GM21619 (cell line): Measurements from ENCODE around the gene ZNF521.

Experiments used
- ATAC-seq: cut with Tn5 transposase; IDR thresholded peaks from one replicate; pipeline ENCODE4 v1.9.1; 2021; ENCODE audit not compliant: unreplicated experiment

The ZNF521 gene

GRCh38 chr18:25340762-25341161, 11.2 kb downstream of the ZNF521 start:
- ATAC-seq = no peak

- no peak for ATAC-seq
Measured at GRCh38 chr18:25335676-25336075, 16.3 kb downstream of the ZNF521 start.

DNA sequence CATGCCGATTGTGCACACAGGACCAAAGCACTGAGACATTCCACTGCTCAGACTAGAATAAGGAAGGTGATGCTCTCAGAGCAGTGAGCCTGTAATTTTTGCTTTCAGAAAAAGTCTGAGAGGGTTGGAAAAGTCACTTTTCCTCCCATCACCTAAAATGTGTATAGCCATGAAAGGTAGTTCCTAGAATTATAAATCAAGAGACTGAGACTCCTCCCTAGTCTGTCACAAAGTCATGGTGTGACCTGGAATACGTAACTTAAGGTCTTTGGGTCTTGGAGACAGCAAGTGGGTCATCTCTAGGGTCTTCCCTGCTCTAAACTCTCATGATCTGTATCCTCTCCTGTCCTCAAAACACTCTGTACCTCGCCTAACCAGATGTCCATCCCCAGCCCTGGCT, 16.9 kb downstream of the ZNF521 start:
- ATAC-seq = no peak

- ATAC-seq = no peak
Measured at GRCh38 chr18:25334588-25334987, 17.4 kb downstream of the ZNF521 start.

- ATAC-seq = no peak
Measured at GRCh38 chr18:25332002-25332401, 20.0 kb downstream of the ZNF521 start.

DNA sequence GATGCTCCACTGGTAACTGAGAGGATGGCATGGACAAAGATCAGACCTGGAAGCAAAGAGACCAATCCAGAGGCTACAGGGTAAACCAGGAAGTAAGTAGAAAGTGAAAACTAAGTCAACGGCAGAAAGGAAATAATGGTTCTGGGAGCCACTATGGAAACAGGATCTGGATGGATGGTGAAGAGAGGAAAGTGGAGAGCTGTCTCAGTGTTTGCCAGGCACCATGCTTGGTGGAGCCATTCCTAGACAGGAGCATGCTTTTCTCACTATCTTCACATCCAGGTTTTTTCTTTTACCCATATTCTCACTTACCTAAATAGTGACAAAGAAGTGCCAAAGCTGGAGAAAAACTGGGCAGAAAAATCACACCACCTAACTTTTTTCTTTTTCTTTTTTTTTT, 22.2 kb downstream of the ZNF521 start:
- ATAC-seq = no peak

- ATAC-seq = no peak
Measured at GRCh38 chr18:25327584-25327983, 24.4 kb downstream of the ZNF521 start.

DNA sequence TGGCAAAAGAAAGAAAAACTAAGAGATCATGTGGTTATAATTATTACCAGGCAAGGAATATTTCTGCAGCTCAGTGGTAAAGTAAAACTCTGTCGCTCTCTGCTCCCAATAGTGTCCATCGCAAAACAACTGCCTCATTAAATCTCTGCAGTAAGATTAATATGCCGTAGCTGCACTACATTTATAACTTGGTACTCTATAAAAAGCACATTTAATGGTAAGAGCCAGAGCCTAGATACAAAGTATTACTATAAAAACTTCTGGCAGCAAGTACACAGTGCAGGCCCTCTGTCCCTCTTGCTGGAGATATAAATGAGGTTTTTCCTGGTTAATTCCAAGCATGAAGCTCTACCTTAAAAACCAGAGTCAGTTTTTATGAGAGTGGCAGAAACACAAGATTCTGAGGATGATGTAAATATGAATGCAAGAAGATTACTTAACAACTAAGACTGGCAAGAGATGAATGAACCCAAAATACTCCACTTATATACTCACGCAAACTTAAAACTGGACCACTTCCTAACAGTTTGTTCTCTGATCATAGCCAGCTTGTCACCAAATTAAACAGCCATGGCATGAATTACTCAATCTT, 25.5 kb downstream of the ZNF521 start:
- no peak for ATAC-seq

DNA sequence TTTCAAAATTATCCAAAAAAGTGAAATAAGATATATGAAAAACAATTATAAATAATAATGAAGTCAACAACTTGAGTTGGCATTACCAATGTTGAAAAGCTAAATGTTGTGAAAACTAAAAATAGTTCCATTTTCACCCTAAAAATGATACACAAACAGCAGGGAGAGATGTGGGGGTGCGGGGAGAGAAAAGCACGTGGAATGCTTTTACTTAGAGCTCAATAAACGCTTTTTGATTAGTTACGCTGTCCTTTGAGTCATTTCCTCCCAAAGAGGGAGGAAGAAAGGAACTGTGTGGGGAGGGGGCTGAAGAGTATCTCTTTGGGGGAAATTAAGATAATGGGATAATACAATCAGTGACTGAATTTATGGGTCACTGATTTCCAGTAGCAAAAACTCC, 29.2 kb downstream of the ZNF521 start:
- no peak for ATAC-seq

GRCh38 chr18:25316381-25317018, 35.5 kb downstream of the ZNF521 start:
- ATAC-seq = no peak

DNA sequence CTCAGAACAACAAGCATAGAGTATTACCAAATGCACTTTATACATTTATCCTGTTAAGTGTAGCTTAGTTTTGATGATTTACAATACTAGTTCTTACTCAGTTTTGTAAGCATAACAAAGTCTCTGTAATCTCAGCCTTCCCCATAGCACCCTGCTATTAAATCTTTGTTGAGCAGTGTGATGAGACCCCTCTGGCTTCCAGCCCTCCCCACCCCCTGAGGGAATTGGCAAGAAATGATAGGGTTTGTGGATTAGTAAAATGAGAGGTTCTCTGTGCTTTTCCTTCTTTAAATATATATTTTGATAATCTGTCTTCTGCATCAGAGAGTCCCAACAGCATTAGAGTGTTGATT, 37.2 kb downstream of the ZNF521 start:
- no peak for ATAC-seq

- ATAC-seq = no peak
Measured at GRCh38 chr18:25314151-25314837, 37.7 kb downstream of the ZNF521 start.

- ATAC-seq = no peak
Measured at GRCh38 chr18:25313268-25313667, 38.7 kb downstream of the ZNF521 start.

DNA sequence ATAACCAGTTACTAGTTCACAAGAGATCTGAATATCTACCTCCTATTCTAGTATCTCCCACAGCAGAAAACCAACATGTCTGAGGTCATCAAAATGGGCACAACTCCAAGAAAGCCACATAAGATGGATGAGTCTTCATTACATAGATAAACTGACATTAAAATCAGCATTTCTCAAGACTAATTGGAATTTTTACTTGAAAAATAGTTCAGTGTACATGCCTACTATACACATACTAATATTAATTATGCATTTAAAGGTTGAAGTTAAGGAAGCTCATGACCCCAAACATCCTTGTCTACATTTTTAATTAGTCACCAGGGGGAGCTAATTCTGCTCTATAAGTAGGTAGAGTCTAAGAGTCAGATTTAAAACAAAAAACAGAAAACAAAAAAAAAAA, 41.9 kb downstream of the ZNF521 start:
- ATAC-seq = no peak

DNA sequence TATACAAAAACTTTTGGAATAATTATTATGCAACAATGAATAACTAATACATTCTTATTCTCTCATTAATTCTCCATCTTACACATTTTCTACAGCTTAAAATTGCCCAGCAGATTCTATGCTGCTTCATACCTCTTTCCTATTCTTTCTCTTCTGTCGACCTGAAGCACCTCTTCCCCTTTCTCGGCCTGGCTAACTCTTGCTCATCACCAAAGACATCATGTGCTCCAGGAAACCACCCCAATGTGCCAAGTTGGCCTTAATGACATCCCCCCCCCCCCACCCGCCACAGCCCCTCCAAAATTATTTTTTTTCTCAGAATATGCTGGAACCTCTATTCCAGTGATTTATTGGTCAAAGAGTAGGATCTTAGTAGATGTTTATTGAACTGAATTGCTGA, 43.6 kb downstream of the ZNF521 start:
- ATAC-seq = no peak

DNA sequence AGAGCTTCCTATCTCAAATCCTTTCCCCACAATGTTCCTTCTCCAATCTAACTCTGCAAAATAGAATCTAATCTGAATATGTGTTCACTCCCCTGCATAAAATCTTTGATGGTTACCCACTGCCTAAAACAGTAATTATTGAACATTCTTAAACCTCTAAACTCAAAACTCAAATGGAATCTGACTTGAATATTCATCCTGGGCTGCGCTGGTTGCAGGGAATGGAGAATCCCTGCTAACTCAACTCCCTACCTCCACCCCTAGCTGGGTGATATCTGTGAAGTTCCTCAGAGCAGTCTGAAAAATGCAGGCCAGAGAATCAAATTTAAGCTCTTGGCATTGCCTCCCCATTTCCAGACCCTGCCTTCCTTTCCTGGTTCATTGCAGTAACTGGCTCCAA, 44.8 kb downstream of the ZNF521 start:
- no peak for ATAC-seq

GRCh38 chr18:25306671-25307070, 45.3 kb downstream of the ZNF521 start:
- ATAC-seq = no peak

GRCh38 chr18:25305584-25305983, 46.4 kb downstream of the ZNF521 start:
- ATAC-seq = no peak

DNA sequence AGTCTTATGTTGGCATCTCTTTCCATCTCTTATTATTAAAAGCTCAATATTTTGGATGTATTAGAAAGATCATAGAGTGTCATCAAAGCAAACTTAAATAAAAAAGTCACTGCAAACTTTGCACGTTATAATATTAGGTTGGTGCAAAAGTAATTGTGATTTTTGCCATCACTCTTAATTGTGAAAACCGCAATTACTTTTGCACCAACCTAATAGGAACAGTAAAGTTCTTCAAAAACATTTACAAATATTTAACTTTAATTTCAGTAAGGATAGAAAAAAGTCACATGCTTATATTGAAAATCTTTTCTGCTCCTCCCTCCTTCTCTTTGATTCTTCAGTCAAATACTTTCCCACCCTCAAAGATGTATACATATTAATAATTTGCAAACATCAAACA, 51.5 kb downstream of the ZNF521 start:
- no peak for ATAC-seq

DNA sequence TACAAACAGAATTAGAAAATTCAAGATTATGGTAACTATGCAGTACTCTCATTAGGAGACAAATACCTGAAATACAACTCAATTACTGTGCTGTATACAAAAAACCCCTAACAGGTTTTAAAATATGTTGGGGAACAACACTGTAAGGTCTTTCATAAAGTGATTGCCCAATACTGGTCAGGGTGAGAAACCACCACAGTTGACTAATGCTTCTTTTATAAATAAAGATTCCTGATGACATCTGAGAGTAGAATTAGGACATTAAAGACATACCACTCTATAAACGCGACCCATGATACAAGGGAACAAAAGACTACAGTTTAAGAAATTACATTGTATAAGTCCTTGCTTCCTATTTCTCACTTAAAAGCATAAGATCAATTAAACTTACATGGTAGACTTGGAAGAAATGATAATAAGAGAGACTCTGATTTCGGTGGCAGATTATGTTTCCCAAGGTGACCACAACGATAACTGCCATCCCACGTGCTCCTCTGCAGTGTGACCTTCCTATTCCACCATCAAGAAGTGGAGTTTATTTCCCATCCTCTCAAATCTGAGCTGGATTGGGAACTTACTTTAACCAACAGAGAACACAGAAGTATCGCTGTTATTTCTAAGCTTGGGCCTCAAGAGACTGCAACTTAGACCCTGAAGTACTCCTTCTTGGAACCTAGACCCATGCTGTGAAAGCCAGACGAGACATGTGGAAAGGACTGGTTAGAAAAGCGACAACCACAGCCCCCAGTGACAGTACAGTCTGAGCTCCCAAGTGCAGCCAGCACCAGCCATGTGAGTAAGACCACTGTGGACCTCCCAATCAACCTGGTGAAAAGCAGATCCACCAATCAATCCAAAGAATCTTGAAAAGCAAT, 52.3 kb downstream of the ZNF521 start:
- ATAC-seq = no peak

DNA sequence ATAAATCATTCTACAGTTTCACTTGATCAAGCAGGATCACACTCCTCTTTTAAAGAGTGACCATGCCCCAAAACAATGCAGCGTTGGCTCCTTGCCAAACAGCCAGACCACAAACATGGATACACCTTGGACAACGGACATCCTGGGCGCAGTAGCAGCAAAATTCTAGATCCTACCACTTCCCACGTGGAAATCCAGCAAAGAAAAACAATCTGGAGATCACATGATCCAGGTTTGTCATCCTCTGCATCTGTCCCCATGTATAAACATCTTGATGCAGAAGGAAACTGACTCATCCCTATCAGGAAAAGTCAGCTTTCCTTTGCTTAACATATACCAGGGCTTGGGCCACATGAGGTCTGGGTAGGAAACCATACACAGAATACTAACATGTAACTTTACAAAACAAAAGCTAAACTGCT, 53.1 kb downstream of the ZNF521 start:
- ATAC-seq = no peak
